NOMO-1 (cell line): ENCODE data around the gene SERPINI1.

Experiments
- DNase-seq, 2 experiments: peaks; one replicate each; lab custom pipeline; 2025; ENCODE audit not compliant: unreplicated experiment in 2 of 2; lab: John Stamatoyannopoulos, UW

The SERPINI1 gene, protein sequence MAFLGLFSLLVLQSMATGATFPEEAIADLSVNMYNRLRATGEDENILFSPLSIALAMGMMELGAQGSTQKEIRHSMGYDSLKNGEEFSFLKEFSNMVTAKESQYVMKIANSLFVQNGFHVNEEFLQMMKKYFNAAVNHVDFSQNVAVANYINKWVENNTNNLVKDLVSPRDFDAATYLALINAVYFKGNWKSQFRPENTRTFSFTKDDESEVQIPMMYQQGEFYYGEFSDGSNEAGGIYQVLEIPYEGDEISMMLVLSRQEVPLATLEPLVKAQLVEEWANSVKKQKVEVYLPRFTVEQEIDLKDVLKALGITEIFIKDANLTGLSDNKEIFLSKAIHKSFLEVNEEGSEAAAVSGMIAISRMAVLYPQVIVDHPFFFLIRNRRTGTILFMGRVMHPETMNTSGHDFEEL

DNA sequence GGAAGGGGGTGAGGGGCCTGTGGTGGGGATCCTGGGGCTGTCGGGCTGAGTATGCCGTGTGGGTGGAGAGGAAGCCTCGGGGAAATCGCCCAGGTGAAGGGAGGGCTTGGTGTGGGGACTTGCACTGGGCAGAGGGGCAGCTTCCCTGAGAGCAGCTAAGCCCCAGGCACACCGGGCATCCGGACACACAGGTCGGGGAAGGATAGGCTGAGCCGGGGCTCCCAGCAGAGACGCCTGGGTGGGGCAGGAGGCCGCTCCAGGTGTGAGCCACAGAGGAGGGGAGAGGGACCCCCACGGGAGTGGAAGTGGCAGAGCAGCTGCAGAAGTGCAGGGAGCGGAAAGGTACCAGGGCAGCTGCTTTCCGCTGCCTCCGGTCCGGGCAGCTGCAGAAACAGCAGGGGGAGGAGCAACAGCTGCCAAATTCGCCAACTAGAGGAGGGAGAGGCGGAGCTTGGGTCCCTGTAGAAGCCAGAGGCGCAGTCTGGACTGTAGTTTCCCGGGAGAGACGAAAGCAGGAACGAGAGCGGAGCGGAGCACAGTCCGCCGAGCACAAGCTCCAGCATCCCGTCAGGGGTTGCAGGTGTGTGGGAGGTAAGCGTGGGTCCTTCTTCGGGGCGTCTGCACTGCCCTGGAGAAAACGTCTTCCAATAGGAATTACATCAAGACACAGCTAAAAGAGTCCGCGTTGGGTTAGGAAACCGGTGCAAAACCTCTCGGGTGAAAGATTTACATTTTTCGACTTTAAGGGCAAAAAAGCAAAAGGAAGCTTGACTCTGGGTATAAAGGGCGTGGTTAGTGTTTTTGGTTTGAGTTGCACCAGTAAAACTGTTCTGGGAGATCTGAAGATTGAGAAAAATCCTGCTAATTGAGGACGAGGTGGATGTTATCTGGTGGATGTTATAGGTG lies at the start of gene SERPINI1:
Gene SERPINI1, plus strand, starts transcription at position 489 of the 906 bp plus-strand sequence. CDS start 53,408 bp downstream, outside the sequence.
- DNase-seq = peak; percentile 94 to 96

GRCh38 chr3:167691366-167691765 lies 44.2 kb upstream of the SERPINI1 start:
- peak; percentile 6 to 25 for DNase-seq

GRCh38 chr3:167694121-167694520 lies 41.4 kb upstream of the SERPINI1 start:
- DNase-seq = no peak

DNA sequence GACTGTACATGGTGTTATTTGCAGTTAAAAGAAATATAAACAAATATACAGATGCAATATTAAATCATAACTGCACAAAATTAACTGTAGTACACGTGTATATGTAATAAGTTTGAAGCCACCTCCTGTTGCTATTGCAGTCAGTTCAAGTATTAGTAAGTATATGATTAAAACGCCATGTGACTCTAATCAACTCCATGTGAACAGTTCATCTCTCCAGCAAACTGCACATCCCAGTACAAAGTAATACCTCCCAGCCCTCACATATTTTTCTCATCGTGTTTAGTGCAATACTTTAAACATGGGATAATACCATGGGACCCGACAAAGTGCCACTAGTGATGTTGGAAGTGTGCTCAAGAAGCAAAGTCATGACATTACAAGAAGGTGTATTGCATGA lies 35.5 kb upstream of the SERPINI1 start:
- no peak for DNase-seq

GRCh38 chr3:167700926-167701325 lies 34.6 kb upstream of the SERPINI1 start:
- DNase-seq = no peak

- no peak for DNase-seq
Measured at GRCh38 chr3:167705840-167706239, 29.7 kb upstream of the SERPINI1 start.

DNA sequence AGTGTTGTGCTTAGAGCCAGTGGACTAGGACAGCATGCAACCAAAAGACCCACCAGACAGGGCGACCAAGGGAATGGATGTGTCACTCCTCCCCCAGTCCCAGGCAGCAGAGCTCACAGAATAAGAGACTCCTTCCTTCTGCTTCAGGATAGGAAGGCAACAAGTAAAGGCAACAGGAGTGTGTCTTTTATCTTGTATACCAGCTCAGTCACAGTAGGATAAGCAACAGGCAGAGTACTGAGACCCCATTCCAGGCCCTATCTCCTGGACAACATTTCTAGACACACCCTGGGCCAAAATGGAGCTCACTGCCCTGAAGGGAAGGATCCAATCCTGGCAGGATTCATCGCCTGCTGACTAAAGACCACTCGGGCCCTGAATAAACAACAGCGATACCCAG lies 25.8 kb upstream of the SERPINI1 start:
- no peak for DNase-seq

DNA sequence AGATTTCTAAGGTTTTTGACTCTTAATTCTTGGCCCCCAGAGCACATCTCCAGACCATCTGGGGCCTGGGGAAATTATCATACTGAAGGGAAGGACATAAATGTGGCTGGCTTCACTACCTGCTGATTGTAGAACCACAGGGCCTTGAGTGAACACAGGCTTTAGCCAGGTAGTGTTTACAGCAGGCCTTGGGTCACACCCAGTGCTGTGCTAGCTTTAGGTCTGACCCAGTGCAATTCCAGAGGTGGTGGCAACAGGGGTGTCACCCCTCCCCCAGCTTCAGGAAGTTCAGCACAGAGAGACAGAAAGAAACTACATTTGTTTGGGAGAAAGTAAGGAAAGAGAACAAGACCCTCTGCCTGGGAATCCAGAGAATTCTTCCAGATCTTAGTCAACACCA lies 25.0 kb upstream of the SERPINI1 start:
- no peak for DNase-seq

DNA sequence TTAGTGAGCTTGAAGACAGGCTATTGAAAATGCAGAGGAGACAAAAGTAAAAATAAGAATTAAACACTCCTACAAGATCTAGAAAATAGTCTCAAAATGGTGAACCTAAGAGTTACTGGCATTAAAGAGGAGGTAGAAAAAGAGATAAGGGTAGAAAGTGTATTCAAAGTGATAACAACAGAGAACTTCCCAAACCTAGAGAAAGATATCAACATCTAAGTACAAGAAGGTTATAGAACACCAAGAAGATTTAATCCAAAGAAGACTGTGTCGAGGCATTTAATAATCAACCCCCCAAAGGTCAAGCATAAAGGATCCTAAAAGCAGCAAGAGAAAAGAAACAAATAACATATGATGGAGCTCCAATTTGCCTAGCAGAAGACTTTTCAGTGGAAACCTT lies 24.1 kb upstream of the SERPINI1 start:
- no peak for DNase-seq

- DNase-seq = no peak
Measured at GRCh38 chr3:167712445-167712844, 23.1 kb upstream of the SERPINI1 start.

- DNase-seq = no peak
Measured at GRCh38 chr3:167714871-167715270, 20.6 kb upstream of the SERPINI1 start.

- DNase-seq = no peak
Measured at GRCh38 chr3:167716920-167717319, 18.6 kb upstream of the SERPINI1 start.

DNA sequence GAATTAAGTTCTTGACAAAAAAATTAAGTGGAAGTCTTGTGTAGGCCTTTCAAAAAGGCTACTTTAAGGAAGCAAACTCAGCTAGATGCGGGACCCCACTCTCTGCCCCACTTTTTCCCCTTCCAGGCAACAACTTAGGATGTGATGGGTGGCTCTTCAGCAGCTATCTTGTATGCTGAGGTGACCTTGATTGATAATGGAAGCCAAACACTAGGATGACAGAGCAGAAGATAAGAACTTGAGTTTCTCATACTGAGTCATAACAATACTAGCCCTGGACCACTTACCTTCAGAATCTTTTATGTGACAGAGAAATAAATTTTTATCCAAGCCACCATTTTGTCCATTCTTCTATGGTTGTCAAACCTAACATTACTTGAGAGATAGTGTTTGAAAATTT lies 16.9 kb upstream of the SERPINI1 start:
- DNase-seq = no peak

DNA sequence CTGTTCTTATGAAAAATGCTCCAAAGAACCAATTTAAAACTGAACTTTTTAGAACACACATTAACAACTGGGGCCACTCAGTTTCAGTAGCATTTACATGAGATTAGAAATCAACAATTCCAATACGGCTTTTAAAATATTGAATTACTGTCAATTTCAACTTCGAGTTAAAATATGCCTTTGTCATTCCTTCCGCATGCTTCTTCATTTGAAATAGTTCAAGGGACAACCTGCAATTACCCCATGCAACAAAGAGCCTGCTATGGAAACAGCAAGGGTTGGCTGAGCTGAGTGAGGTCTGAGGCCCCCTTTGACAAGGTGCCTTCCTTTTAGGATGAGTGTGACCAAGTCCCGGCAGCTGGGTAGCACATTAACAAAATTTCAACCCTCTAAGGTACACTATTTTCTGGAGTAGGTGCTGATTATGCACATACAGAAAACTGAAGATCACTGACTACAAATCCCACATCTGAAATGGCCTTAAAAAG lies 12.5 kb upstream of the SERPINI1 start:
- DNase-seq = no peak

DNA sequence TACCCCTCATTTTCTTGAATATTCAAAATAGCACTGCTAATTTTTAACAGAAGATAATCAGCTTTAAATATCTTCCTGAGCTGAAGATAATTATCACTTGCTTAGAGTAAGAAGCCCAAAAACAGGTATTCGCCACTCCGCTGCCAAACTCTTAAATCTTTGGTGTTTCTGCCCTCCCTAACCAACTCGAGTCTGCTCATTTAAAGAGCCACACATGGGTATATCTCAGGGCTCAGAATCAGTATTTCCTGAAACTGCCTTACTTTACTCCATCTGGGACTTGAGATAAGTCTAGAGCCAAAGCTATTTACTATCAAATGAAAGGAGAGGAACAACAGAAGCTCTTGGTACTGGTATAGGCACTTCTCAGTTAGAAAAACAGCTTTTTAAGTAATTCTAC lies 11.6 kb upstream of the SERPINI1 start:
- no peak for DNase-seq

GRCh38 chr3:167728176-167728575 lies 7.3 kb upstream of the SERPINI1 start:
- DNase-seq = no peak

DNA sequence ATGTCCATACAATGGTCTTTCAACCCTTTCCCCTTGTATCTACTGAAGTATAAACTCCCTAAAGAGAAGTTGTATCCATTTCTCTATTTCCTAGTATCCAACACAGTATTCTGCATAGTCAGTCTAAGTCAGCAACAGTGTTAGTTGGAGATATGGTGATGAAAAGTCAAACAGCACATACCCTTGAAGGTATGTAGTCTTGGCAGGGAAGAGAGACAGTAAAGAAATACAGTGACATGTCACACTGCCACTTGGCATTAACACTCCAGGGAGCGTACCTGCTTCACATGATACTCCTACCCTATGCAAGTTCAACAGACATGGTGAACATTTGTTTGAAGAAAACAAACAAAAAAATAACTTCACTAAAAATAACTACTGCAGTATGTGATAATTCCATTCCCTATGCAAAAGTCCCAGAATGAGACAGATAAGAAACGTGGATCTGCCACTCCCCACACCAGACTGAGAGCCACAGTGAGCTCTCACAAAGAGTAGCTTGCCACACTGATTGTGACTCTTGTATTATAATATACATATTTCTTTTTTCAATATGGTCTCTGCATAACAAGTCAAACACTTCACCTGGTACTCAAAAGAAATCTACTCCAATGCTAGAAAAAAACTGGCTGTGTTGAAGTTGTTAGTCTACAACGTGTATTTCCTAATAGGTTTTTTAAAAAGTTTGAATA lies 6.7 kb upstream of the SERPINI1 start:
- no peak for DNase-seq

- DNase-seq = no peak
Measured at GRCh38 chr3:167729591-167729990, 5.9 kb upstream of the SERPINI1 start.

- DNase-seq = no peak
Measured at GRCh38 chr3:167731393-167731792, 4.1 kb upstream of the SERPINI1 start.

DNA sequence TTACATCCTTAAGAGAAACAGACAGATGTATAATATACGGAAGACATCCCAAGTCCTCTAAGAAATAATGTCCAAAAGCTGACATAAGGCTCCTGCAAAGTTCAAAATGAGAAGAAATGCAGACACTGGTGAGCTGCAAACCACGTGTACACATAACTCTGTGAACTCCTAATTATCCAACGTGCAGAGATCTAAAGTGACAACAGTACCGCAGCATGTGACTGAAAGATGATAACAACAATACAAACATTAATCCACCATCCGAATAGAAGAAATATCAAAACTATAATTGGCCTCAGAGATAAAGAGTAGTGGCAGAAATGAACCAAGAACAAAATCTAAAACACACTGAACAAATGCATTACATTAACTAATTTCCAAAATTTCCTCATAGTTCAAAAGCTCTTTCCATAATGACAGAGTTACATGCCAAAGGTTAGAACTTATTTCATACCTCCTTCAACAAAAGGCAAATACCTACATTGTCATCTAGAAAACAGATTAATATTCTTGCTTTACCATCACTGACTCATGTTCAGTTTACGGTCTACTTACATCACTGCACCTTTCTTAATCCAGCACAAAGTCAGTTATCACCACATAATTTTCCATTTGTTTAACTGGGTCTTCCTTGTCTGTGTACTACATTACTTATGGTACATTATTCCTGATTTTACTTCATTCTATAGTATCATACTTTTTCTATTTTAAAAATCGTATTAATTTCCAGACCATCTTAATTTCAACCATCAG lies 3.0 kb upstream of the SERPINI1 start:
- no peak for DNase-seq
